ENCODE results near the gene TBC1D7.

Gene TBC1D7

GRCh38 chr6:13275435-13275989, 52.8 kb downstream of the TBC1D7 start:
- Histone ChIP-seq H3K36me3 (ENCODE audit: low read depth) (no peaks in the 10 kb centered on the region), H3K27ac (ENCODE audit: poor library complexity, severe bottlenecking) (no peak overlapping the region), H3K4me1 (ENCODE audit: insufficient read depth, poor library complexity, severe bottlenecking) (no peaks in the 10 kb centered on the region), H3K9me3 (ENCODE audit: severe bottlenecking) (no peaks in the 10 kb centered on the region), H3K27me3 (ENCODE audit: insufficient read depth, poor library complexity, severe bottlenecking) (no peaks in the 10 kb centered on the region), H3K4me3 (ENCODE audit: severe bottlenecking) (no peak overlapping the region)
- ATAC-seq (ENCODE audit: low read depth) (no peak), DNase-seq (ENCODE audit: low spot score) (no peak)
- no peak for TF ChIP-seq CTCF (IDR thresholded peaks at IDR 0.05; ENCODE audit: poor library complexity, severe bottlenecking)

- H3K27ac ChIP-seq (ENCODE audit: poor library complexity, severe bottlenecking): no peak overlapping the region
- H3K4me3 ChIP-seq (ENCODE audit: severe bottlenecking): no peak overlapping the region
- no peak for TF ChIP-seq CTCF (IDR thresholded peaks at IDR 0.05; ENCODE audit: poor library complexity, severe bottlenecking)
- ATAC-seq (ENCODE audit: low read depth) (no peak), DNase-seq (ENCODE audit: low spot score) (no peak)
- no peaks in the 10 kb centered on the region for H3K27me3 ChIP-seq (ENCODE audit: insufficient read depth, poor library complexity, severe bottlenecking)
- no peaks in the 10 kb centered on the region for H3K9me3 ChIP-seq (ENCODE audit: severe bottlenecking)
- no peaks in the 10 kb centered on the region for H3K36me3 ChIP-seq (ENCODE audit: low read depth)
- H3K4me1 ChIP-seq (ENCODE audit: insufficient read depth, poor library complexity, severe bottlenecking): no peaks in the 10 kb centered on the region
Measured at GRCh38 chr6:13274707-13275434, 53.5 kb downstream of the TBC1D7 start.

- TF ChIP-seq CTCF (IDR thresholded peaks at IDR 0.05; ENCODE audit: poor library complexity, severe bottlenecking): no peak
- Histone ChIP-seq H3K4me1 (ENCODE audit: insufficient read depth, poor library complexity, severe bottlenecking) (no peaks in the 10 kb centered on the region), H3K27me3 (ENCODE audit: insufficient read depth, poor library complexity, severe bottlenecking) (no peaks in the 10 kb centered on the region), H3K9me3 (ENCODE audit: severe bottlenecking) (no peaks in the 10 kb centered on the region), H3K4me3 (ENCODE audit: severe bottlenecking) (no peak overlapping the region), H3K36me3 (ENCODE audit: low read depth) (no peaks in the 10 kb centered on the region), H3K27ac (ENCODE audit: poor library complexity, severe bottlenecking) (no peak overlapping the region)
- ATAC-seq (ENCODE audit: low read depth) (no peak), DNase-seq (ENCODE audit: low spot score) (no peak)
Measured at GRCh38 chr6:13273931-13274706, 54.2 kb downstream of the TBC1D7 start.

- H3K27me3 ChIP-seq (ENCODE audit: insufficient read depth, poor library complexity, severe bottlenecking): no peaks in the 10 kb centered on the region
- DNase-seq (ENCODE audit: low spot score) (no peak), ATAC-seq (ENCODE audit: low read depth) (no peak)
- H3K9me3 ChIP-seq (ENCODE audit: severe bottlenecking): no peaks in the 10 kb centered on the region
- no peak for TF ChIP-seq CTCF (IDR thresholded peaks at IDR 0.05; ENCODE audit: poor library complexity, severe bottlenecking)
- H3K4me3 ChIP-seq (ENCODE audit: severe bottlenecking): no peak overlapping the region
- H3K27ac ChIP-seq (ENCODE audit: poor library complexity, severe bottlenecking): no peak overlapping the region
- H3K36me3 ChIP-seq (ENCODE audit: low read depth): no peaks in the 10 kb centered on the region
- H3K4me1 ChIP-seq (ENCODE audit: insufficient read depth, poor library complexity, severe bottlenecking): no peaks in the 10 kb centered on the region
Measured at GRCh38 chr6:13273202-13273930, 55.0 kb downstream of the TBC1D7 start.
